Measurements from ENCODE around the gene TBPL1. TPM values are rescaled to one million over a fixed set of nuclear protein-coding genes. Genes with fewer than 3 reads are reported as not detected.

Gene TBPL1
- total and polyA plus RNA-seq, 9 of the 15 experiments (the other 6 are each of a cell fraction or from before 2014, with no cell fraction given) = 78.1 to 152 (median 107) TPM

DNA sequence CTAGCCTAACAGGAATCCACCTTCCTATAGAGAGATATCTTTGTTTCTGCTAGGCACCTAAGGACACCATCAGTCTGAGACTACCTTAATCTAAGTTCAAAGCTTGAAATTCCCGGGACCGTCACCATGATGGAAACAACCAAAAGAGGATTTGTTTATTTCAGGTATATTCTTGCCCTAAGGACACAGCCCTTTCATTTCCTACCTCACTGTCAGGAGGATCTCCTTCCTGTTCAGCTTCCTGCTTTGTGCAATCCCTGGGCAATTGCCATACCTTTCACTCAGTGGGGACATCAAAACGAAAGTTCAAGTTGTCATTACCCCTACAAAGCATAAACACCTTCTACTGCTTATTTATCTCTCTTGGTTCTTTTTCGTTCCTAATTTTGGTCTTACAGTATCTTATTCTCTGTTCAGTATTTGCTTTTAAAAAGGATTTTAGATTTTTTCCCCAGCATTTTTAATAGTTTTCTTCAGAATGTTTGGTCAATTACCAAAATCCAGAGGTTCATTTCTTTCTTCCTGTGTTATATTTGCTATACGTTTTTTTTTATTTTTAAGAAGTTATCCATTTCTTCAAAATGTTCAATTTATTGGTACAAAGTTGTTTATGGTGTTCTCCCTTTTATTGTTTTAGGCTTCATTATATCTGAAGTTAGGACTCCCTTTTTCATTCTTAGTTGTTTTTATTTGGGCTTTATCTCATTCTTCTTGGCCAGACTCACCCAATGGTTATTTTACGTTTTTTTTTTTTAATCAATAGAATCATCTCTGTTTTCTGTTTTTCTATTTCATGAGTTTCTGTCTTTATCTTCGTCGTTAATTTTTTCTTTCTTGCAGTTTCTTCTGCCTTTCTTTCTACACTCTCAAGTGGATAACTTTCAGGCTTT lies 13.0 kb upstream of the TBPL1 start (continued):
- TF ChIP-seq, protein P1, sequence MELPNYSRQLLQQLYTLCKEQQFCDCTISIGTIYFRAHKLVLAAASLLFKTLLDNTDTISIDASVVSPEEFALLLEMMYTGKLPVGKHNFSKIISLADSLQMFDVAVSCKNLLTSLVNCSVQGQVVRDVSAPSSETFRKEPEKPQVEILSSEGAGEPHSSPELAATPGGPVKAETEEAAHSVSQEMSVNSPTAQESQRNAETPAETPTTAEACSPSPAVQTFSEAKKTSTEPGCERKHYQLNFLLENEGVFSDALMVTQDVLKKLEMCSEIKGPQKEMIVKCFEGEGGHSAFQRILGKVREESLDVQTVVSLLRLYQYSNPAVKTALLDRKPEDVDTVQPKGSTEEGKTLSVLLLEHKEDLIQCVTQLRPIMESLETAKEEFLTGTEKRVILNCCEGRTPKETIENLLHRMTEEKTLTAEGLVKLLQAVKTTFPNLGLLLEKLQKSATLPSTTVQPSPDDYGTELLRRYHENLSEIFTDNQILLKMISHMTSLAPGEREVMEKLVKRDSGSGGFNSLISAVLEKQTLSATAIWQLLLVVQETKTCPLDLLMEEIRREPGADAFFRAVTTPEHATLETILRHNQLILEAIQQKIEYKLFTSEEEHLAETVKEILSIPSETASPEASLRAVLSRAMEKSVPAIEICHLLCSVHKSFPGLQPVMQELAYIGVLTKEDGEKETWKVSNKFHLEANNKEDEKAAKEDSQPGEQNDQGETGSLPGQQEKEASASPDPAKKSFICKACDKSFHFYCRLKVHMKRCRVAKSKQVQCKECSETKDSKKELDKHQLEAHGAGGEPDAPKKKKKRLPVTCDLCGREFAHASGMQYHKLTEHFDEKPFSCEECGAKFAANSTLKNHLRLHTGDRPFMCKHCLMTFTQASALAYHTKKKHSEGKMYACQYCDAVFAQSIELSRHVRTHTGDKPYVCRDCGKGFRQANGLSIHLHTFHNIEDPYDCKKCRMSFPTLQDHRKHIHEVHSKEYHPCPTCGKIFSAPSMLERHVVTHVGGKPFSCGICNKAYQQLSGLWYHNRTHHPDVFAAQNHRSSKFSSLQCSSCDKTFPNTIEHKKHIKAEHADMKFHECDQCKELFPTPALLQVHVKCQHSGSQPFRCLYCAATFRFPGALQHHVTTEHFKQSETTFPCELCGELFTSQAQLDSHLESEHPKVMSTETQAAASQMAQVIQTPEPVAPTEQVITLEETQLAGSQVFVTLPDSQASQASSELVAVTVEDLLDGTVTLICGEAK (IDR thresholded peaks at IDR 0.05) = peak; percentile 56
- TF ChIP-seq, protein P1 (CRISPR knock-in tag; IDR thresholded peaks at IDR 0.05) = no peak
- TF ChIP-seq E2F5 (CRISPR knock-in tag; IDR thresholded peaks at IDR 0.05) (no peak), NFATC3 (IDR thresholded peaks at IDR 0.05) (no peak), SP2 (IDR thresholded peaks at IDR 0.05; ENCODE audit: extremely low read depth, low read depth, low read length, poor library complexity, severe bottlenecking) (no peak), SOX6 (IDR thresholded peaks at IDR 0.05) (peak; percentile 33; the same call in 1 of the 2 replicates), ZNF583 (CRISPR knock-in tag; IDR thresholded peaks at IDR 0.05) (peak; percentile 52; the same call in 1 of the 2 replicates), RCOR1 (IDR thresholded peaks at IDR 0.05; ENCODE audit: borderline replicate concordance in 1 of 2, low read depth in 2 of 2, low read length in 2 of 2) (0 out of 4 replicates have a peak, but pooled peaks of 1 of the 2 experiments have one; percentile 12), SNIP1 (IDR thresholded peaks at IDR 0.05; ENCODE audit: low read depth) (0 out of 2 replicates have a peak, but pooled peaks have one; percentile 46), DPF2 (IDR thresholded peaks at IDR 0.05) (0 out of 2 replicates have a peak, but pooled peaks have one; percentile 16), ZNF717 (CRISPR knock-in tag; IDR thresholded peaks at IDR 0.05) (no peak), ZNF24 (IDR thresholded peaks at IDR 0.05) (no peak), E2F4 (CRISPR knock-in tag; IDR thresholded peaks at IDR 0.05; ENCODE audit: low read depth) (no peak), ZBTB8A (IDR thresholded peaks at IDR 0.05; ENCODE audit: partially characterized antibody) (no peak), ETV6 (IDR thresholded peaks at IDR 0.05; ENCODE audit: borderline replicate concordance in 1 of 2, low read depth in 2 of 2, low read length in 1 of 2) (peak in 1 of 2 experiments; percentile 69; a peak in 2 of 4 replicates), ETV6 (CRISPR knock-in tag; IDR thresholded peaks at IDR 0.05; ENCODE audit: borderline replicate concordance) (no peak), CEBPB (tag; IDR thresholded peaks at IDR 0.05) (peak; percentile 79)

Data from K562 (cell line).